Astrocyte of the hippocampus (primary cell): Measurements from ENCODE around the gene SERPINB5.

Source experiments
- DNase-seq: peaks from one replicate; pipeline ENCODE4 v3.0.0; 2011; ENCODE audit warnings: low read depth, low spot score

The SERPINB5 gene

GRCh38 chr18:63468575-63468974 lies 8.2 kb upstream of the SERPINB5 start:
- DNase-seq: no peak

GRCh38 chr18:63470751-63471150 lies 6.0 kb upstream of the SERPINB5 start:
- DNase-seq: no peak

GRCh38 chr18:63472380-63472779 lies 4.4 kb upstream of the SERPINB5 start:
- no peak for DNase-seq

- no peak for DNase-seq
These were observed 442 bp downstream of the SERPINB5 start for GRCh38 chr18:63477200-63477599.

- no peak for DNase-seq
These were observed 1.2 kb downstream of the SERPINB5 start for GRCh38 chr18:63477968-63478367.

GRCh38 chr18:63479826-63480225 lies 3.1 kb downstream of the SERPINB5 start:
- no peak for DNase-seq

GRCh38 chr18:63480476-63480875 lies 3.7 kb downstream of the SERPINB5 start:
- no peak for DNase-seq

- DNase-seq: no peak
These were observed 4.2 kb downstream of the SERPINB5 start for GRCh38 chr18:63480915-63481314.

- DNase-seq: no peak
These were observed 10.9 kb downstream of the SERPINB5 start for GRCh38 chr18:63487676-63488075.

- no peak for DNase-seq
These were observed 11.4 kb downstream of the SERPINB5 start for GRCh38 chr18:63488160-63488559.

GRCh38 chr18:63492851-63493250 lies 16.1 kb downstream of the SERPINB5 start:
- DNase-seq: no peak

- no peak for DNase-seq
These were observed 18.9 kb downstream of the SERPINB5 start for GRCh38 chr18:63495675-63496074.

- peak; percentile 9 for DNase-seq
These were observed 29.0 kb downstream of the SERPINB5 start for GRCh38 chr18:63505566-63506335.

- DNase-seq: no peak
These were observed 29.5 kb downstream of the SERPINB5 start for GRCh38 chr18:63506336-63506646.

- no peak for DNase-seq
These were observed 31.8 kb downstream of the SERPINB5 start for GRCh38 chr18:63508596-63508995.

GRCh38 chr18:63511285-63511684 lies 34.5 kb downstream of the SERPINB5 start:
- DNase-seq: peak; percentile 50

GRCh38 chr18:63514326-63514725 lies 37.6 kb downstream of the SERPINB5 start:
- DNase-seq: no peak

GRCh38 chr18:63514888-63515678 lies 38.3 kb downstream of the SERPINB5 start:
- DNase-seq: no peak

GRCh38 chr18:63515801-63516200 lies 39.0 kb downstream of the SERPINB5 start:
- no peak for DNase-seq

GRCh38 chr18:63518178-63519012 lies 41.6 kb downstream of the SERPINB5 start:
- peak; percentile 84 for DNase-seq

- DNase-seq: no peak
These were observed 43.4 kb downstream of the SERPINB5 start for GRCh38 chr18:63520053-63520685.

- DNase-seq: no peak
These were observed 46.9 kb downstream of the SERPINB5 start for GRCh38 chr18:63523660-63524059.
